A549 (cell line): ENCODE results near the gene C19orf73. TPM values are rescaled to one million over a fixed set of nuclear protein-coding genes. Genes with fewer than 3 reads are reported as not detected.

Experiments
- polyA plus RNA-seq, 4 experiments: library from polyadenylated mRNA; depleted of rRNA in 3 of 4; stranded (reverse); fragments of >200 nt; fragmentation: RNase III in 1 of 4; extraction: RNeasy Plus Mini Kit Qiagen cat#74134 plus additional on column Dnase treatment in 1 of 4; gene quantifications; 2 replicates in 3 of 4; 3 replicates in 1 of 4; pipeline ENCODE4 v1.2.3, GENCODE V29; 2011 to 2017
- small RNA-seq, 6 experiments: library from RNA; depleted of rRNA; stranded (forward); fragments of <200 nt; gene quantifications; one replicate each; pipeline ENCODE3, GENCODE V24; 2012

Gene C19orf73
- polyA plus RNA-seq, 2 of the 4 experiments (the other 2 are of a cell fraction), result 1.8 to 2.2 TPM

Small RNAs within 50 kb of the gene (small RNA-seq; reads per million reads assigned to genes)
- gene RN7SL708P, result 0 reads per million in 6 experiments

Other genes starting within 250 kb of the C19orf73 start
- 49.0 and 74.2 TPM in 2 replicates for gene PPP1R15A, start 246.7 kb downstream of the C19orf73 start, polyA plus RNA-seq (2011; rRNA removed)
- 28.1 to 29.7 TPM (median 29.2 TPM) in 3 replicates for gene PPP1R15A, start 246.7 kb downstream of the C19orf73 start, polyA plus RNA-seq (2017; fragmentation: RNase III; extraction: RNeasy Plus Mini Kit Qiagen cat#74134 plus additional on column Dnase treatment)
- gene TULP2, start 220.4 kb downstream of the C19orf73 start, polyA plus RNA-seq (2011; rRNA removed), result not detected in 2 replicates
- not detected in 3 replicates for gene TULP2, start 220.4 kb downstream of the C19orf73 start, polyA plus RNA-seq (2017; fragmentation: RNase III; extraction: RNeasy Plus Mini Kit Qiagen cat#74134 plus additional on column Dnase treatment)
- gene NUCB1, start 218.8 kb downstream of the C19orf73 start, polyA plus RNA-seq (2011; rRNA removed), result 58.5 and 79.5 TPM in 2 replicates
- 154 to 182 TPM (median 174 TPM) in 3 replicates for gene NUCB1, start 218.8 kb downstream of the C19orf73 start, polyA plus RNA-seq (2017; fragmentation: RNase III; extraction: RNeasy Plus Mini Kit Qiagen cat#74134 plus additional on column Dnase treatment)
- gene DHDH, start 185.4 kb downstream of the C19orf73 start, polyA plus RNA-seq (2011; rRNA removed), result 0.60 and 0.78 TPM in 2 replicates
- 1.1 to 1.2 TPM (median 1.2 TPM) in 3 replicates for gene DHDH, start 185.4 kb downstream of the C19orf73 start, polyA plus RNA-seq (2017; fragmentation: RNase III; extraction: RNeasy Plus Mini Kit Qiagen cat#74134 plus additional on column Dnase treatment)
- gene BAX, start 164.3 kb downstream of the C19orf73 start, polyA plus RNA-seq (2011; rRNA removed), result 120 and 134 TPM in 2 replicates
- gene BAX, start 164.3 kb downstream of the C19orf73 start, polyA plus RNA-seq (2017; fragmentation: RNase III; extraction: RNeasy Plus Mini Kit Qiagen cat#74134 plus additional on column Dnase treatment), result 265 to 299 TPM (median 284 TPM) in 3 replicates
- gene FTL, start 153.8 kb downstream of the C19orf73 start, polyA plus RNA-seq (2011; rRNA removed), result 4,743 and 7,067 TPM in 2 replicates
- 12,141 to 13,930 TPM (median 13,921 TPM) in 3 replicates for gene FTL, start 153.8 kb downstream of the C19orf73 start, polyA plus RNA-seq (2017; fragmentation: RNase III; extraction: RNeasy Plus Mini Kit Qiagen cat#74134 plus additional on column Dnase treatment)
- 10.3 and 16.4 TPM in 2 replicates for gene GYS1, start 125.8 kb downstream of the C19orf73 start, polyA plus RNA-seq (2011; rRNA removed)
- 23.8 to 25.0 TPM (median 24.8 TPM) in 3 replicates for gene GYS1, start 125.8 kb downstream of the C19orf73 start, polyA plus RNA-seq (2017; fragmentation: RNase III; extraction: RNeasy Plus Mini Kit Qiagen cat#74134 plus additional on column Dnase treatment)
- 146 and 186 TPM in 2 replicates for gene RUVBL2, start 125.3 kb downstream of the C19orf73 start, polyA plus RNA-seq (2011; rRNA removed)
- 213 to 274 TPM (median 225 TPM) in 3 replicates for gene RUVBL2, start 125.3 kb downstream of the C19orf73 start, polyA plus RNA-seq (2017; fragmentation: RNase III; extraction: RNeasy Plus Mini Kit Qiagen cat#74134 plus additional on column Dnase treatment)
- gene LHB, start 102.1 kb downstream of the C19orf73 start, polyA plus RNA-seq (2011; rRNA removed), result not detected in 2 replicates
- gene LHB, start 102.1 kb downstream of the C19orf73 start, polyA plus RNA-seq (2017; fragmentation: RNase III; extraction: RNeasy Plus Mini Kit Qiagen cat#74134 plus additional on column Dnase treatment), result 0.22 TPM in 1 of 3 replicates, not detected in the others
- gene CGB3, start 94.8 kb downstream of the C19orf73 start, polyA plus RNA-seq (2011; rRNA removed), result not detected in 2 replicates
- 0.13 to 0.28 TPM in 2 of 3 replicates, not detected in the other for gene CGB3, start 94.8 kb downstream of the C19orf73 start, polyA plus RNA-seq (2017; fragmentation: RNase III; extraction: RNeasy Plus Mini Kit Qiagen cat#74134 plus additional on column Dnase treatment)
- gene CGB2, start 87.3 kb downstream of the C19orf73 start, polyA plus RNA-seq (2011; rRNA removed), result not detected in 2 replicates
- gene CGB2, start 87.3 kb downstream of the C19orf73 start, polyA plus RNA-seq (2017; fragmentation: RNase III; extraction: RNeasy Plus Mini Kit Qiagen cat#74134 plus additional on column Dnase treatment), result not detected in 3 replicates
- not detected in 2 replicates for gene CGB1, start 82.2 kb downstream of the C19orf73 start, polyA plus RNA-seq (2011; rRNA removed)
- 0.13 TPM in 1 of 3 replicates, not detected in the others for gene CGB1, start 82.2 kb downstream of the C19orf73 start, polyA plus RNA-seq (2017; fragmentation: RNase III; extraction: RNeasy Plus Mini Kit Qiagen cat#74134 plus additional on column Dnase treatment)
- 0.15 and 0.23 TPM in 2 replicates for gene CGB5, start 75.3 kb downstream of the C19orf73 start, polyA plus RNA-seq (2011; rRNA removed)
- 0.53 to 0.94 TPM (median 0.71 TPM) in 3 replicates for gene CGB5, start 75.3 kb downstream of the C19orf73 start, polyA plus RNA-seq (2017; fragmentation: RNase III; extraction: RNeasy Plus Mini Kit Qiagen cat#74134 plus additional on column Dnase treatment)
- gene CGB8, start 70.0 kb downstream of the C19orf73 start, polyA plus RNA-seq (2011; rRNA removed), result 0.63 and 0.95 TPM in 2 replicates
- gene CGB8, start 70.0 kb downstream of the C19orf73 start, polyA plus RNA-seq (2017; fragmentation: RNase III; extraction: RNeasy Plus Mini Kit Qiagen cat#74134 plus additional on column Dnase treatment), result 2.0 to 2.7 TPM (median 2.4 TPM) in 3 replicates
- gene CGB7, start 61.4 kb downstream of the C19orf73 start, polyA plus RNA-seq (2011; rRNA removed), result 0.34 and 0.56 TPM in 2 replicates
- 0.63 to 0.88 TPM (median 0.79 TPM) in 3 replicates for gene CGB7, start 61.4 kb downstream of the C19orf73 start, polyA plus RNA-seq (2017; fragmentation: RNase III; extraction: RNeasy Plus Mini Kit Qiagen cat#74134 plus additional on column Dnase treatment)
- gene NTF4, start 54.3 kb downstream of the C19orf73 start, polyA plus RNA-seq (2011; rRNA removed), result 0.34 and 0.37 TPM in 2 replicates
- gene NTF4, start 54.3 kb downstream of the C19orf73 start, polyA plus RNA-seq (2017; fragmentation: RNase III; extraction: RNeasy Plus Mini Kit Qiagen cat#74134 plus additional on column Dnase treatment), result 1.0 to 2.4 TPM (median 1.7 TPM) in 3 replicates
- not detected in 2 replicates for gene KCNA7, start 46.4 kb downstream of the C19orf73 start, polyA plus RNA-seq (2011; rRNA removed)
- gene KCNA7, start 46.4 kb downstream of the C19orf73 start, polyA plus RNA-seq (2017; fragmentation: RNase III; extraction: RNeasy Plus Mini Kit Qiagen cat#74134 plus additional on column Dnase treatment), result not detected in 3 replicates
- gene SNRNP70, start 33.7 kb downstream of the C19orf73 start, polyA plus RNA-seq (2011; rRNA removed), result 214 and 220 TPM in 2 replicates
- gene SNRNP70, start 33.7 kb downstream of the C19orf73 start, polyA plus RNA-seq (2017; fragmentation: RNase III; extraction: RNeasy Plus Mini Kit Qiagen cat#74134 plus additional on column Dnase treatment), result 338 to 350 TPM (median 342 TPM) in 3 replicates
- 4.6 and 5.4 TPM in 2 replicates for gene LIN7B, start 4.8 kb downstream of the C19orf73 start, polyA plus RNA-seq (2011; rRNA removed)
- gene LIN7B, start 4.8 kb downstream of the C19orf73 start, polyA plus RNA-seq (2017; fragmentation: RNase III; extraction: RNeasy Plus Mini Kit Qiagen cat#74134 plus additional on column Dnase treatment), result 7.1 to 8.3 TPM (median 8.0 TPM) in 3 replicates
- gene PPFIA3, start 401 bp upstream of the C19orf73 start, polyA plus RNA-seq (2011; rRNA removed), result 2.5 and 3.2 TPM in 2 replicates
- gene PPFIA3, start 401 bp upstream of the C19orf73 start, polyA plus RNA-seq (2017; fragmentation: RNase III; extraction: RNeasy Plus Mini Kit Qiagen cat#74134 plus additional on column Dnase treatment), result 6.5 to 8.0 TPM (median 7.3 TPM) in 3 replicates
- 0.04 TPM in 1 of 2 replicates, not detected in the other for gene HRC, start 36.3 kb upstream of the C19orf73 start, polyA plus RNA-seq (2011; rRNA removed)
- gene HRC, start 36.3 kb upstream of the C19orf73 start, polyA plus RNA-seq (2017; fragmentation: RNase III; extraction: RNeasy Plus Mini Kit Qiagen cat#74134 plus additional on column Dnase treatment), result 0.04 to 0.05 TPM in 2 of 3 replicates, not detected in the other
- gene TRPM4, start 38.6 kb upstream of the C19orf73 start, polyA plus RNA-seq (2011; rRNA removed), result 4.7 and 4.9 TPM in 2 replicates
- 8.4 to 9.4 TPM (median 9.1 TPM) in 3 replicates for gene TRPM4, start 38.6 kb upstream of the C19orf73 start, polyA plus RNA-seq (2017; fragmentation: RNase III; extraction: RNeasy Plus Mini Kit Qiagen cat#74134 plus additional on column Dnase treatment)
- gene SLC6A16, start 206.0 kb upstream of the C19orf73 start, polyA plus RNA-seq (2011; rRNA removed), result 5.9 and 8.6 TPM in 2 replicates
- gene SLC6A16, start 206.0 kb upstream of the C19orf73 start, polyA plus RNA-seq (2017; fragmentation: RNase III; extraction: RNeasy Plus Mini Kit Qiagen cat#74134 plus additional on column Dnase treatment), result 2.4 to 3.2 TPM (median 3.2 TPM) in 3 replicates
- gene CD37, start 216.3 kb upstream of the C19orf73 start, polyA plus RNA-seq (2011; rRNA removed), result not detected in 2 replicates
- 0.13 to 0.22 TPM in 2 of 3 replicates, not detected in the other for gene CD37, start 216.3 kb upstream of the C19orf73 start, polyA plus RNA-seq (2017; fragmentation: RNase III; extraction: RNeasy Plus Mini Kit Qiagen cat#74134 plus additional on column Dnase treatment)
- gene TEAD2, start 243.3 kb upstream of the C19orf73 start, polyA plus RNA-seq (2011; rRNA removed), result 15.9 and 20.3 TPM in 2 replicates
- 19.0 to 26.3 TPM (median 25.3 TPM) in 3 replicates for gene TEAD2, start 243.3 kb upstream of the C19orf73 start, polyA plus RNA-seq (2017; fragmentation: RNase III; extraction: RNeasy Plus Mini Kit Qiagen cat#74134 plus additional on column Dnase treatment)
- gene DKKL1, start 244.7 kb upstream of the C19orf73 start, polyA plus RNA-seq (2011; rRNA removed), result 0.53 and 0.91 TPM in 2 replicates
- 0.26 to 0.68 TPM (median 0.37 TPM) in 3 replicates for gene DKKL1, start 244.7 kb upstream of the C19orf73 start, polyA plus RNA-seq (2017; fragmentation: RNase III; extraction: RNeasy Plus Mini Kit Qiagen cat#74134 plus additional on column Dnase treatment)